ENCODE results near the gene KCNMA1.

DNA sequence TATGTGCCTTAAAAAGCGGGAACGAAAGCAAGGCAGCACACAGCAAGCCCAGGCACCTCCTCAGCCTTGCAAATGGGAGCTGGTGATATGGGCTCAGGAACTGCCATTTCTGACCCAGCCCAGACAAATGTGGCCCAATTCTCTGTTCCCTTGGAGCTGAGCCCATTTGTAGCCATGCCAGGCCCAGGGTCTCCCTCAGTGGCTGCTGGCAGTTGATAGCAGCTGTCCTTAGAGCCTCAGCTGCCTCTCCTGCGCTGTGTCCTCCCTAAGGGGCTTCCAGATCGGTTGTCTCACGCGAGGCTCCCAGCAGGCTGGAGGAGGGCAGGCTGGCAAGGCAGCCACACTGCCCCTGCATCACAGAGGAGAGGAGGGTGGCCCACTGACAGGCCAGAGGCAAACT lies 275.8 kb downstream of the KCNMA1 start:
- TF ChIP-seq, protein P1, sequence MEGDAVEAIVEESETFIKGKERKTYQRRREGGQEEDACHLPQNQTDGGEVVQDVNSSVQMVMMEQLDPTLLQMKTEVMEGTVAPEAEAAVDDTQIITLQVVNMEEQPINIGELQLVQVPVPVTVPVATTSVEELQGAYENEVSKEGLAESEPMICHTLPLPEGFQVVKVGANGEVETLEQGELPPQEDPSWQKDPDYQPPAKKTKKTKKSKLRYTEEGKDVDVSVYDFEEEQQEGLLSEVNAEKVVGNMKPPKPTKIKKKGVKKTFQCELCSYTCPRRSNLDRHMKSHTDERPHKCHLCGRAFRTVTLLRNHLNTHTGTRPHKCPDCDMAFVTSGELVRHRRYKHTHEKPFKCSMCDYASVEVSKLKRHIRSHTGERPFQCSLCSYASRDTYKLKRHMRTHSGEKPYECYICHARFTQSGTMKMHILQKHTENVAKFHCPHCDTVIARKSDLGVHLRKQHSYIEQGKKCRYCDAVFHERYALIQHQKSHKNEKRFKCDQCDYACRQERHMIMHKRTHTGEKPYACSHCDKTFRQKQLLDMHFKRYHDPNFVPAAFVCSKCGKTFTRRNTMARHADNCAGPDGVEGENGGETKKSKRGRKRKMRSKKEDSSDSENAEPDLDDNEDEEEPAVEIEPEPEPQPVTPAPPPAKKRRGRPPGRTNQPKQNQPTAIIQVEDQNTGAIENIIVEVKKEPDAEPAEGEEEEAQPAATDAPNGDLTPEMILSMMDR (IDR thresholded peaks at IDR 0.05), result no peak
- TF ChIP-seq, protein P2, sequence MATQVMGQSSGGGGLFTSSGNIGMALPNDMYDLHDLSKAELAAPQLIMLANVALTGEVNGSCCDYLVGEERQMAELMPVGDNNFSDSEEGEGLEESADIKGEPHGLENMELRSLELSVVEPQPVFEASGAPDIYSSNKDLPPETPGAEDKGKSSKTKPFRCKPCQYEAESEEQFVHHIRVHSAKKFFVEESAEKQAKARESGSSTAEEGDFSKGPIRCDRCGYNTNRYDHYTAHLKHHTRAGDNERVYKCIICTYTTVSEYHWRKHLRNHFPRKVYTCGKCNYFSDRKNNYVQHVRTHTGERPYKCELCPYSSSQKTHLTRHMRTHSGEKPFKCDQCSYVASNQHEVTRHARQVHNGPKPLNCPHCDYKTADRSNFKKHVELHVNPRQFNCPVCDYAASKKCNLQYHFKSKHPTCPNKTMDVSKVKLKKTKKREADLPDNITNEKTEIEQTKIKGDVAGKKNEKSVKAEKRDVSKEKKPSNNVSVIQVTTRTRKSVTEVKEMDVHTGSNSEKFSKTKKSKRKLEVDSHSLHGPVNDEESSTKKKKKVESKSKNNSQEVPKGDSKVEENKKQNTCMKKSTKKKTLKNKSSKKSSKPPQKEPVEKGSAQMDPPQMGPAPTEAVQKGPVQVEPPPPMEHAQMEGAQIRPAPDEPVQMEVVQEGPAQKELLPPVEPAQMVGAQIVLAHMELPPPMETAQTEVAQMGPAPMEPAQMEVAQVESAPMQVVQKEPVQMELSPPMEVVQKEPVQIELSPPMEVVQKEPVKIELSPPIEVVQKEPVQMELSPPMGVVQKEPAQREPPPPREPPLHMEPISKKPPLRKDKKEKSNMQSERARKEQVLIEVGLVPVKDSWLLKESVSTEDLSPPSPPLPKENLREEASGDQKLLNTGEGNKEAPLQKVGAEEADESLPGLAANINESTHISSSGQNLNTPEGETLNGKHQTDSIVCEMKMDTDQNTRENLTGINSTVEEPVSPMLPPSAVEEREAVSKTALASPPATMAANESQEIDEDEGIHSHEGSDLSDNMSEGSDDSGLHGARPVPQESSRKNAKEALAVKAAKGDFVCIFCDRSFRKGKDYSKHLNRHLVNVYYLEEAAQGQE (IDR thresholded peaks at IDR 0.05; ENCODE audit: low read depth, low read length), result no peak

Data from SK-N-SH (cell line).